ENCODE results near the gene APP.
"Not testable (repeated sequence)": the region's sequence is repeated elsewhere in the genome, so short reads cannot be mapped to it uniquely, and the experiment has no call there.

APP gene

DNA sequence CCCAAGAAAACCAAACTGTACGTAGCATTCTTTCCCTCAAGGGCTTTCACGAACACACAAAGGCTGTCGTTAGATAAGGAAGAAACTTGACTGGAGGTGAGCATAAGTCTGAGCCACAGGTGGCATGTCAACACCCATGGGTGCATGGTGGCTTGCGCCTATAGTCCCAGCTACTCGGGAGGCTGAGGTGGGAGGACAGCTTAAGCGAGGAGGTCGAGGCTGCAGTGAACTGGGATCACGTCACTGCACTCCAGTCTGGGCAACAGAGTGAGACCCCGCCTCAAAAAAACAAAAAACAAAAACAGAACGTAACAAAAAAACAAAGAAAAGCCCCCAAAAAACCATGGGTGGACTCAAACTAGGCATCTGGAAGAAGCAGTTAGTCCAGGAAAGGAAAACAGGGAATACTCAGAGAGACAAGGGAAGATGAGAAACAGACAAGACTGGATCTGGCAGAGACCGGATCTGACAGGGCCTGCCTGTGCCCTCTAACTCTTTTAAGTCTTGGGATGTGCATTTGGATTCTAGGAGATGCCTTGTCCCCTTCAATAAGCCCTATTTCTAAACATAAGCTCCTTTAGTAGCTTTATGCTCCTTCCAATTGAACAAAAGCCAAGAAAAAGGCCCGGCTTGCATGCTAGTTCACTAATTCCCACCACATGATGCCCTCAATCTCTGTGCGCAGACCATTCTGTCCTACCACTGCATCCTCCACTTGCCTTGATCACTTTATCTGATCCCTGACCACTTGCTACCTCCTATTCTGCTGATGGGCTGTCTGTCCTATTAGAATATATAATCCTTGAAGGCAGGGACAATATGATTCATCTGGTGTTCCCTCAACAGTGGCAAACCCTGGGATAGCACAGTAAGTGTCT, 73.8 kb downstream of the APP start:
- no peak for DNase-seq

DNA sequence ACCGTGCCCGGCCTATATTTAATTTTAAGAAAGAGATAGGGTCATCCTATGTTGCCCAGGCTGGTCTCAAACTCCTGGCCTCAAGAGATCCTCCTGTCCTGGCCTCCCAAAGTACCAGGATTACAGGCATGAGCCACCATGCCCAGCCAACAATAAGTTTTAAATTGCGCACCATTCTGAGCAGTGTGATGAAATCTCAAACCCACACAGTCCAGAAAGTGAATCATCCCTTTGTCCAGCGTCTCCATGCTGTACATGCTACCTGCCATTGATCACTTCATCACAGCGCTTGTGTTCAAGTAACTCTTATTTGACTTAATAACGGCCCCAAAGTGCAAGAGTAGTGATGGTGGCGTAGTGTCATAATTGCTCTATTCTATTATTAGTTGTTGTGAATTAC, 75.4 kb downstream of the APP start:
- no peak for DNase-seq

GRCh38 chr21:26093122-26093521, 77.4 kb downstream of the APP start:
- no peak for DNase-seq

GRCh38 chr21:26091480-26092018, 79.0 kb downstream of the APP start:
- DNase-seq, result no peak

DNA sequence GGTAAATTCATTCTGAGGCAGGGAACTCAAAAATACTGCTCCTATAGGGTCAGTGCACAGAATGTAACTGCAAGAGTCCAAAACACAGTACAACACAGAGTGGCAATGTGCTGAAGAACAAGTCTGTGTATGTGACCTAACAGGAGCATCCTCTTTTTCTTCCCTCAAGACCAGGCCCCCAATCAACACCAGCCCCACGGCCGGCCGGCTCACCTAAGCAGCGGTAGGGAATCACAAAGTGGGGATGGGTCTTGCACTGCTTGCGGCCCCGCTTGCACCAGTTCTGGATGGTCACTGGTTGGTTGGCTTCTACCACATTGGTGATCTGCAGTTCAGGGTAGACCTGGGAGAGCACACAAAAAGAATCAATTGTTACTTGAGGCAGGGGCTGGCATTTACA, 80.8 kb downstream of the APP start:
- DNase-seq, result no peak

DNA sequence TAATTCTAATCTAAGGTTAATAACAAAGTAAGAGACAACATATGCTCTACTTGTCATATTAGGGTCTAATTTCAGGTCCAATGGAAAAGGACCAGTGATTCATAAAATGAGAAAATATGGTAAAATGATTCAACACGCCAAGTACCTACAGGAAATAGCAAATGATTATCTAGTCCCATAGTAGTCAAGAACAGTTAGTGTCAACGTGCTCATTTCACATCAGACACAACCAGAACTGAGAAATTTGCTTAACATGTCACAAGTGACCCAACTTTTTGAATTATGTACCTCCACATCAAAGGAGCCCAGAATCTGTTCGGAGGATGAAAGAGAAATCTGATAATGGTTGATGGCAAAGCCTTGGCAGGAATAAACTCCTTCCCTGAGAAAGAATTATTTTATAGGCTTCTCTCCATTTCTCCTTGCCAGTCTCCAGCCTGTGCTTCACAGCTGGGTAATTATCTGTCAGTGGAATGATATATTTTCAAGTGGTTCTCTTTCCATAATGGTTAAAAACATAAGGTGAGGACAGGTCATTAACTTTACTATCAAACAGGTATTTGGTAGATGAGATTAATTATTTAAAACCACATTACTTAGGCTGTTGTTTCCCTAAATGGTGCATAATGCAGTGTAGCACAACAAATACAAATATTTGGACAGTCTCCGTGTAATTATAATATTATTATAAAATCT, 83.2 kb downstream of the APP start:
- no peak for DNase-seq

DNA sequence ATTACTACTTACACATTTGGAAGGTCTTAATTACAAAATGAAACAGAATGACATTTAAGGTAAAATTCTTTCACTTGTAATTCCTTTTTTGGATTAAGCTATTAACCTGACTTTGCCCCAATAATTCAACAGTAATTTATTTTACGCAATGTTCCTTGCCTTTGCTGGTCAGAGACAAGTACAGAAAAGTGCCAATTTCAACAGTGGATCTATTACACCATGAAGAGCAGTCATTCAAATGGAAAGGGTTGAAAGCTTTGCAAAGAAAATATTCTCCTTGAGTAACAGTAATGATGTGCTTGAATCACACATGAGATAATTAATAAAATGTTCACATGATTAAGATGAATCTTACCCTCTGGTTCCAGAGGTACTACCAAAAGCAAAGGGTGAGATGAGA, 84.7 kb downstream of the APP start:
- no peak for DNase-seq

DNA sequence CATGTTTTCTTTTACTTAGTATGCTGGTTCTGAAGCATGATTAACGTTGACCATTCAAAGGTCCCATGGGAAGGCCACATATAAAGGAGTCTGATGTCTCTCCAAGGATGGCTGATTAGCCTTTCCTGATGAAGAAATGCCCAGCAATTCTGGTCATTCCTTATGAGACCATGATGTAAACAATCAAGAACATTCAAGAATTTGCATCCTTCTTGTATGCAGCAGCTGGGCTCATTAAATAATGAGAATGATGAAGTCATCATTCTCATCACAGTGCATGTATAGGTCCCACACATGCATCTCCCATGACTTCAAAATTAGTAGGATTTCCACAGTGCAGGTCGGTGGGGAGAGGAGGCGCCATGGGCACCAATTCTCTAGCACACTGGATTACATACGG, 85.4 kb downstream of the APP start:
- no peak for DNase-seq

DNA sequence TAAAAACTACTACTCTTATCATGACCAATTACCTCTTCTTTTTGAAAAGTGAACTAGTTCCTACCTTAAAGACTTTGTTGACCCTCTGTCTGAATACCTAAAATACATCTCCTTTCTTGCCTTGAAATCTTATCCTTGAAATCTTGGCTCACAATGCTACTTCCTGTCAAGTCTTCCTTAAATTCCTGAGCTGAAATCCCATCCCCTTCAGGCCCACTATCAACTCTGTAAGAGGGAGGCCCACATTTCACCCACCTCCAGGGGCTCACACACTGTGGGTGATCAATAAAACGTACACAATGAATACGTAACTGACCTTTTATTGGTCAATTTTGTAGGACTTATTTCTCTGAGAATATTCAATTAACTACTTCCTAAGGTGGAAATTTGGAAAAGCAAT, 88.0 kb downstream of the APP start:
- no peak for DNase-seq

DNA sequence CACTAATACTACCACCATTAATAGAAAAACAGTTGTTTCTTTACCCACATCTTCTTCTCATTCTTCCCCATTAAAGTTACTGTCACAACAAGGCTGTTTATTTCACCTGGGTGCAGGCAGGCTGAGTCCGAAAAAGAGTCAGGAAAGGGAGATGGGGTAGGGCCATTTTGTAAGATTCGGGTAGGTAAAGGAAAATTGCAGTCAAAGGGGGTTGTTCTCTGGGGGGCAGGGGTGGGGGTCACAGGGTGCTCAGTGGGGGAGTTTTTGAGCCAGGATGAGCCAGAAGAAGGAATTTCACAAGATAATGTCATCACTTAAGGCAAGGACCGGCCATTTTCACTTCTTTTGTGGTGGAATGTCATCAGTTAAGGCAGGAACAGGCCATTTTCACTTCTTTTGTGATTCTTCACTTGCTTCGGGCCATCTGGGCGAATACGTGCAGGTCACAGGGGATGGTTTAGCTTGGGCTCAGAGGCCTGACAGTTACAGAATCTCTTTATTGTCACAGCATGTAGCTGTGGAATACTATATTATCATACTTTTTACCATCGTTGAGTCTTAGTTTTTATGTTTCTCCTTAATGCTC, 89.3 kb downstream of the APP start:
- not testable (repeated sequence) for DNase-seq

GRCh38 chr21:26080211-26080610, 90.4 kb downstream of the APP start:
- DNase-seq, result no peak

- DNase-seq, result no peak
Observed at GRCh38 chr21:26079366-26079765, 91.2 kb downstream of the APP start.

DNA sequence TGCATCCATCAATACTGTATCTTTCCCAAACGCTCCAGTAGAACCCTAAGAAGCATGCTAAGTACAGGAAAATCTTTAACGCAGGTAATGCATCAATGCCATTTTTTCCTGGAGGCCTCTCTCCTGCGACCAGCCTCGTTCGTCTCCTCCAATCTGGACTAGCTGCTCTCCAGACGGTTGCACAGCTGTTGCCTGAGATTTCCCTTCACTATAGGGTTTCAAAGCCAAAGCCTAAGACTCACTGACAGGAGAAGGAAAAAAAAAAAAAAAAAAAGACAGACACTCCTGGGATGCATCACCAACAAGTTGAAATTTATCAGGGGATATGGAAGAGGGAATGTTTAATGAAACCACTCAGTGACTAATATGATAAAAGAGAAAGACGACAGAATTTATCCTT, 93.0 kb downstream of the APP start:
- DNase-seq, result no peak

GRCh38 chr21:26072666-26073615, 97.6 kb downstream of the APP start:
- no peak for DNase-seq

- no peak for DNase-seq
Observed at GRCh38 chr21:26070822-26071425, 99.6 kb downstream of the APP start.

DNA sequence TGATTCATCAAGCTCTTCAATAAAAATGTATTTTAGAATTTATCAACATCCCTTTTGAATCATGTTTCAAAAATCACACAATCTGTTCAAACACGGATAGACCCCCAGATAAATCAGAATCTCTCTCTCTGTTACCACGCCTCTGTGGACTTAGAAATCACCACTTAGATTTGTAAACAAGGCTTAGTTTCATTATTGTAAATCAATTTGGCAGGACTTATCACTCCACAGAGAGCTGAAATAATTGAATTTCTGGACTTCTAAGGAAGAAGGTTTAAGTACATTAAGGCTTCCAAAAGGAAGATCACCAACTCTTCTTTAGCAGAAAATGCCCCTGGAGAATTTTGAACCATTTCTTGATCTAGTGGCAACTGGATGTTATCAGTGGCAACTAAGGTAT, 100.4 kb downstream of the APP start:
- DNase-seq, result no peak

DNA sequence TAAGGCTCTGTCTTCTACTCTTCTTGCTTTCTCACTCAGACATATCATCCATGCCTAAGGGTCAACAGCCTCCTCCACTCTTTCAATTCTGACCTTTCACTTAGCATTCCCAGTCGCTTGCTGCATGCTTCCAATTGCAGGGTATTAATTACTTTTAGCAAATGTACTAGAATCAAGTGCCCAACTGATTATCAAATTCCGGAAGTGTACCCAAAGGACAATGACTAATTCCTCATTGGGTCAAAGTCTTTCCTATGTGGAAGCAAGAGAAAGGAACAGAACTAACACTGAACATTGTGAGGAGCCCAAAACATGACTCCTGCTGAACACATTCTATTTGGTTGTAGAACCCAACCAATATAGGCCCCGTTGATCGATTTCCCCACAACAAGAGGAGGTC, 101.8 kb downstream of the APP start:
- DNase-seq, result no peak

GRCh38 chr21:26067836-26068594, 102.6 kb downstream of the APP start:
- DNase-seq, result no peak

- DNase-seq, result no peak
Observed at GRCh38 chr21:26064506-26064905, 106.1 kb downstream of the APP start.

DNA sequence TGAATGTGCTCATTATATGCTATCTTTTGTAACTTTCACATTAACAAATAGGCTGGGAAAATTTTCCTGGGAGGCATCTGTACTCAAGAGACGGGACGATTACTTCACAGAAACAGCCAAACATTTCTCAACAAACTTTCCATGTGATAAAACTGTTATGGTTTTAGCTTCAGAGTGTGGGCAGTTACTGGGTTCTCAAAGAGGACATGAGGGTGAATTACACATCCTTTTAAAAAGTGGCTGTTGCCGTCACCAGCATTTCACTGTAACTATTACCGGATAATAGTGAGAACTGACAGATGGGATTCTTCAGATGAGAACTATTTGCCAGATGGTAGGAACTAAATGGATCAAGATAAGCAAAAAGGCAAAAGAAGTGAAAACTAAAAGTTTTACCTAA, 109.1 kb downstream of the APP start:
- no peak for DNase-seq

GRCh38 chr21:26060335-26061115, 110.0 kb downstream of the APP start:
- no peak for DNase-seq

All from 8988T (cell line).